Sigmoid colon (tissue), 4 donors: ENCODE data around the gene RFX3.

Experiments used
- POLR2A ChIP-seq, 2 donors: fragments of 450-650 bp; IDR thresholded peaks; one replicate each; pipeline ENCODE4 v1.6.1; 2016; ENCODE audit warnings: antibody characterized with exemption in 2 of 2, mild to moderate bottlenecking in 2 of 2, moderate library complexity in 2 of 2
- POLR2AphosphoS5 ChIP-seq, 4 donors: sonication (generic); formaldehyde crosslinking; IDR thresholded peaks; one replicate each; pipeline ENCODE4 v1.6.1; 2017; ENCODE audit warnings: antibody characterized with exemption in 4 of 4
- TF ChIP-seq, protein P1 (sequence below), 4 experiments: fragments of 450-650 bp in 3 of 4; fragments of 200-600 bp in 1 of 4; IDR thresholded peaks; one replicate each; pipeline ENCODE4 v1.5.1; 2016 to 2019; ENCODE audit warnings: antibody characterized with exemption in 4 of 4, mild to moderate bottlenecking in 3 of 4, moderate library complexity in 2 of 4

GRCh38 chr9:3468421-3469205 lies 57.2 kb downstream of the RFX3 start:
- TF ChIP-seq, protein P1, sequence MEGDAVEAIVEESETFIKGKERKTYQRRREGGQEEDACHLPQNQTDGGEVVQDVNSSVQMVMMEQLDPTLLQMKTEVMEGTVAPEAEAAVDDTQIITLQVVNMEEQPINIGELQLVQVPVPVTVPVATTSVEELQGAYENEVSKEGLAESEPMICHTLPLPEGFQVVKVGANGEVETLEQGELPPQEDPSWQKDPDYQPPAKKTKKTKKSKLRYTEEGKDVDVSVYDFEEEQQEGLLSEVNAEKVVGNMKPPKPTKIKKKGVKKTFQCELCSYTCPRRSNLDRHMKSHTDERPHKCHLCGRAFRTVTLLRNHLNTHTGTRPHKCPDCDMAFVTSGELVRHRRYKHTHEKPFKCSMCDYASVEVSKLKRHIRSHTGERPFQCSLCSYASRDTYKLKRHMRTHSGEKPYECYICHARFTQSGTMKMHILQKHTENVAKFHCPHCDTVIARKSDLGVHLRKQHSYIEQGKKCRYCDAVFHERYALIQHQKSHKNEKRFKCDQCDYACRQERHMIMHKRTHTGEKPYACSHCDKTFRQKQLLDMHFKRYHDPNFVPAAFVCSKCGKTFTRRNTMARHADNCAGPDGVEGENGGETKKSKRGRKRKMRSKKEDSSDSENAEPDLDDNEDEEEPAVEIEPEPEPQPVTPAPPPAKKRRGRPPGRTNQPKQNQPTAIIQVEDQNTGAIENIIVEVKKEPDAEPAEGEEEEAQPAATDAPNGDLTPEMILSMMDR (IDR thresholded peaks at IDR 0.05), result no peak
- no peak for TF ChIP-seq POLR2AphosphoS5 (IDR thresholded peaks at IDR 0.05)
- no peak for TF ChIP-seq POLR2A (IDR thresholded peaks at IDR 0.05)
